HepG2 (cell line): ENCODE data around the gene IVD. TPM values are rescaled to one million over a fixed set of nuclear protein-coding genes. Genes with fewer than 3 reads are reported as not detected.

Experiments used
- ARID4A ChIP-seq: sonication (generic); formaldehyde crosslinking; IDR thresholded peaks from 2 replicates; pipeline ENCODE4 v1.5.0; 2020; ENCODE audit warnings: mild to moderate bottlenecking, missing genetic modification reagents, borderline replicate concordance
- GATA4 ChIP-seq: sonication (generic); IDR thresholded peaks from 2 replicates; pipeline ENCODE4 v1.6.1; 2016; ENCODE audit warnings: antibody characterized with exemption, low read depth, borderline replicate concordance
- PTBP1 ChIP-seq: fragments of 200-400 bp; formaldehyde crosslinking; IDR thresholded peaks from 2 replicates; pipeline ENCODE4 v1.6.1; 2018; ENCODE audit warnings: low read length, low read depth; ENCODE audit not compliant: poor library complexity, severe bottlenecking
- SAP130 ChIP-seq: IDR thresholded peaks from 2 replicates; pipeline ENCODE4 v1.6.1; 2016; ENCODE audit warnings: low read depth
- SP1 ChIP-seq, 2 experiments: fragments of 450-650 bp in 1 of 2; sonication (generic) in 1 of 2; formaldehyde crosslinking in 1 of 2; IDR thresholded peaks; 2 replicates each; pipeline versions ENCODE4 v1.4.0 to v1.6.1; 2016 to 2020; ENCODE audit warnings: missing genetic modification reagents in 1 of 2
- SPEN ChIP-seq: sonication (generic); formaldehyde crosslinking; IDR thresholded peaks from 2 replicates; pipeline ENCODE4 v1.5.1; 2020; ENCODE audit warnings: low read depth, mild to moderate bottlenecking, missing genetic modification reagents
- ZFP62 ChIP-seq: sonication (generic); formaldehyde crosslinking; IDR thresholded peaks from 2 replicates; pipeline ENCODE4 v1.4.0; 2020; ENCODE audit warnings: missing genetic modification reagents
- ZNF350 ChIP-seq: sonication (generic); formaldehyde crosslinking; IDR thresholded peaks from 2 replicates; pipeline ENCODE4 v1.4.0; 2020; ENCODE audit warnings: mild to moderate bottlenecking, low read depth, missing genetic modification reagents, borderline replicate concordance
- ZNF564 ChIP-seq: sonication (generic); formaldehyde crosslinking; IDR thresholded peaks from 2 replicates; pipeline ENCODE4 v1.8.1; 2023; ENCODE audit warnings: mild to moderate bottlenecking, missing genetic modification reagents
- ZNF772 ChIP-seq: sonication (generic); formaldehyde crosslinking; IDR thresholded peaks from 2 replicates; pipeline ENCODE4 v1.5.0; 2020; ENCODE audit warnings: mild to moderate bottlenecking, missing genetic modification reagents
- polyA plus RNA-seq, 8 experiments: library from polyadenylated mRNA; depleted of rRNA in 3 of 8; stranded (reverse) in 7 of 8; unstranded in 1 of 8; fragments of >200 nt; fragmentation: Illumina TruSeq in 4 of 8; extraction: Trizol in 4 of 8; gene quantifications; 2 replicates each; pipeline versions ENCODE4 v1.2.1 to v1.2.3, GENCODE V29; 2011 to 2016; ENCODE audit warnings: low read depth in 4 of 8, missing spikeins in 1 of 8, mixed read lengths in 1 of 8; ENCODE audit not compliant: insufficient read depth in 1 of 8
- total RNA-seq, 5 experiments: library from RNA; depleted of rRNA; stranded (reverse); fragments of >200 nt; fragmentation: Illumina TruSeq; extraction: Trizol; gene quantifications; 2 replicates each; pipeline ENCODE4 v1.2.3, GENCODE V29; 2016; ENCODE audit warnings: low read depth in 1 of 5
- TF ChIP-seq, protein P1 (sequence below): sonication (generic); formaldehyde crosslinking; IDR thresholded peaks from 2 replicates; pipeline ENCODE4 v1.4.0; 2020; ENCODE audit warnings: missing genetic modification reagents
- TF ChIP-seq, protein P2 (sequence below): sonication (generic); formaldehyde crosslinking; IDR thresholded peaks from 2 replicates; pipeline ENCODE4 v1.5.1; 2020; ENCODE audit warnings: missing genetic modification reagents, mild to moderate bottlenecking, borderline replicate concordance

The IVD gene
- total and polyA plus RNA-seq, 2 of the 13 experiments (the other 11 are each of a cell fraction or from before 2014, with no cell fraction given): 48.0 to 53.9 TPM

- TF ChIP-seq GATA4 (peak; percentile 49; the same call in 1 of the 2 replicates), ZNF564 (CRISPR knock-in tag) (0 out of 2 replicates have a peak, but pooled peaks have one; percentile 49), SAP130 (CRISPR knock-in tag) (peak; percentile 97), ZNF350 (CRISPR knock-in tag) (peak; percentile 83), SPEN (CRISPR knock-in tag) (peak; percentile 58), ARID4A (CRISPR knock-in tag) (peak; percentile 90), PTBP1 (peak; percentile 55), ZNF772 (peak; percentile 20; the same call in 1 of the 2 replicates), SP1 (IDR thresholded peaks at IDR 0.05) (no peak), SP1 (CRISPR knock-in tag; IDR thresholded peaks at IDR 0.05) (0 out of 2 replicates have a peak, but pooled peaks have one; percentile 13), ZFP62 (CRISPR knock-in tag) (no peak)
- TF ChIP-seq, protein P1, sequence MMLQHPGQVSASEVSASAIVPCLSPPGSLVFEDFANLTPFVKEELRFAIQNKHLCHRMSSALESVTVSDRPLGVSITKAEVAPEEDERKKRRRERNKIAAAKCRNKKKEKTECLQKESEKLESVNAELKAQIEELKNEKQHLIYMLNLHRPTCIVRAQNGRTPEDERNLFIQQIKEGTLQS: peak; percentile 49; the same call in 1 of the 2 replicates
- TF ChIP-seq, protein P2, sequence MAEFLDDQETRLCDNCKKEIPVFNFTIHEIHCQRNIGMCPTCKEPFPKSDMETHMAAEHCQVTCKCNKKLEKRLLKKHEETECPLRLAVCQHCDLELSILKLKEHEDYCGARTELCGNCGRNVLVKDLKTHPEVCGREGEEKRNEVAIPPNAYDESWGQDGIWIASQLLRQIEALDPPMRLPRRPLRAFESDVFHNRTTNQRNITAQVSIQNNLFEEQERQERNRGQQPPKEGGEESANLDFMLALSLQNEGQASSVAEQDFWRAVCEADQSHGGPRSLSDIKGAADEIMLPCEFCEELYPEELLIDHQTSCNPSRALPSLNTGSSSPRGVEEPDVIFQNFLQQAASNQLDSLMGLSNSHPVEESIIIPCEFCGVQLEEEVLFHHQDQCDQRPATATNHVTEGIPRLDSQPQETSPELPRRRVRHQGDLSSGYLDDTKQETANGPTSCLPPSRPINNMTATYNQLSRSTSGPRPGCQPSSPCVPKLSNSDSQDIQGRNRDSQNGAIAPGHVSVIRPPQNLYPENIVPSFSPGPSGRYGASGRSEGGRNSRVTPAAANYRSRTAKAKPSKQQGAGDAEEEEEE: no peak
Measured at GRCh38 chr15:40382580-40383456, 22.8 kb upstream of the IVD start, which contains the start of gene KNSTRN (continued).
